ENCODE measurements around the gene G3BP2.
"Not testable (repeated sequence)": the region's sequence is repeated elsewhere in the genome, so short reads cannot be mapped to it uniquely, and the experiment has no call there.

DNA sequence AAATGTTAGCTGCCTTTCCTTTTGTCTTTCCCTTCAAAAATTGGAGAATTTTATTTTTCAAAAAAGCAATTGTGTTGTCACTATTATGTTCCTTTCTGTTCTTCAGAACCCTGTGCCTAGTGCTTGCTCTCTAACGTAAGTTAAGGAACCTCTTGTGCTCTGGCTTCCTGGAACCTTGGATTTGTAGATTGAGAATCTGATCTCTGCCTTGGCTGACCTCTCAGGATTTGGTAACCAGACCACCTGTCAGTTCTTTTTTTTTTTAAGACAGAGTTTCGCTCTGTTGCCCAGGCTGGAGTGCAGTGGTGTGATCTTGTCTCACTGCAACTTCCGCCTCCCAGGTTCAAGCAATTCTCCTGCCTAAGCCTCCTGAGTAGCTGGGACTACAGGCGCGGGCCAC, 18.9 kb upstream of the G3BP2 start:
- TF ChIP-seq, protein P1, sequence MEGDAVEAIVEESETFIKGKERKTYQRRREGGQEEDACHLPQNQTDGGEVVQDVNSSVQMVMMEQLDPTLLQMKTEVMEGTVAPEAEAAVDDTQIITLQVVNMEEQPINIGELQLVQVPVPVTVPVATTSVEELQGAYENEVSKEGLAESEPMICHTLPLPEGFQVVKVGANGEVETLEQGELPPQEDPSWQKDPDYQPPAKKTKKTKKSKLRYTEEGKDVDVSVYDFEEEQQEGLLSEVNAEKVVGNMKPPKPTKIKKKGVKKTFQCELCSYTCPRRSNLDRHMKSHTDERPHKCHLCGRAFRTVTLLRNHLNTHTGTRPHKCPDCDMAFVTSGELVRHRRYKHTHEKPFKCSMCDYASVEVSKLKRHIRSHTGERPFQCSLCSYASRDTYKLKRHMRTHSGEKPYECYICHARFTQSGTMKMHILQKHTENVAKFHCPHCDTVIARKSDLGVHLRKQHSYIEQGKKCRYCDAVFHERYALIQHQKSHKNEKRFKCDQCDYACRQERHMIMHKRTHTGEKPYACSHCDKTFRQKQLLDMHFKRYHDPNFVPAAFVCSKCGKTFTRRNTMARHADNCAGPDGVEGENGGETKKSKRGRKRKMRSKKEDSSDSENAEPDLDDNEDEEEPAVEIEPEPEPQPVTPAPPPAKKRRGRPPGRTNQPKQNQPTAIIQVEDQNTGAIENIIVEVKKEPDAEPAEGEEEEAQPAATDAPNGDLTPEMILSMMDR (IDR thresholded peaks at IDR 0.05; ENCODE audit: poor library complexity, severe bottlenecking): not testable (repeated sequence)
- TF ChIP-seq, protein P2, sequence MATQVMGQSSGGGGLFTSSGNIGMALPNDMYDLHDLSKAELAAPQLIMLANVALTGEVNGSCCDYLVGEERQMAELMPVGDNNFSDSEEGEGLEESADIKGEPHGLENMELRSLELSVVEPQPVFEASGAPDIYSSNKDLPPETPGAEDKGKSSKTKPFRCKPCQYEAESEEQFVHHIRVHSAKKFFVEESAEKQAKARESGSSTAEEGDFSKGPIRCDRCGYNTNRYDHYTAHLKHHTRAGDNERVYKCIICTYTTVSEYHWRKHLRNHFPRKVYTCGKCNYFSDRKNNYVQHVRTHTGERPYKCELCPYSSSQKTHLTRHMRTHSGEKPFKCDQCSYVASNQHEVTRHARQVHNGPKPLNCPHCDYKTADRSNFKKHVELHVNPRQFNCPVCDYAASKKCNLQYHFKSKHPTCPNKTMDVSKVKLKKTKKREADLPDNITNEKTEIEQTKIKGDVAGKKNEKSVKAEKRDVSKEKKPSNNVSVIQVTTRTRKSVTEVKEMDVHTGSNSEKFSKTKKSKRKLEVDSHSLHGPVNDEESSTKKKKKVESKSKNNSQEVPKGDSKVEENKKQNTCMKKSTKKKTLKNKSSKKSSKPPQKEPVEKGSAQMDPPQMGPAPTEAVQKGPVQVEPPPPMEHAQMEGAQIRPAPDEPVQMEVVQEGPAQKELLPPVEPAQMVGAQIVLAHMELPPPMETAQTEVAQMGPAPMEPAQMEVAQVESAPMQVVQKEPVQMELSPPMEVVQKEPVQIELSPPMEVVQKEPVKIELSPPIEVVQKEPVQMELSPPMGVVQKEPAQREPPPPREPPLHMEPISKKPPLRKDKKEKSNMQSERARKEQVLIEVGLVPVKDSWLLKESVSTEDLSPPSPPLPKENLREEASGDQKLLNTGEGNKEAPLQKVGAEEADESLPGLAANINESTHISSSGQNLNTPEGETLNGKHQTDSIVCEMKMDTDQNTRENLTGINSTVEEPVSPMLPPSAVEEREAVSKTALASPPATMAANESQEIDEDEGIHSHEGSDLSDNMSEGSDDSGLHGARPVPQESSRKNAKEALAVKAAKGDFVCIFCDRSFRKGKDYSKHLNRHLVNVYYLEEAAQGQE (IDR thresholded peaks at IDR 0.05; ENCODE audit: borderline replicate concordance): not testable (repeated sequence)
- not testable (repeated sequence) for TF ChIP-seq POLR2AphosphoS5 (IDR thresholded peaks at IDR 0.05)

All from neural cell (in vitro differentiated cells).